ENCODE results near the gene AGBL4.

- TF ChIP-seq ZNF839 (CRISPR knock-in tag; IDR thresholded peaks at IDR 0.05; ENCODE audit: borderline replicate concordance) = no peak
- no peak for TF ChIP-seq POLR2AphosphoS5 (IDR thresholded peaks at IDR 0.05; ENCODE audit: low read depth, low read length)
- TF ChIP-seq NR2C2 (CRISPR knock-in tag; IDR thresholded peaks at IDR 0.05; ENCODE audit: borderline replicate concordance) = no peak
- no peak for TF ChIP-seq ATF6 (CRISPR knock-in tag; conservative IDR thresholded peaks at IDR 0.05)
- no peak for TF ChIP-seq SRF (IDR thresholded peaks at IDR 0.05; ENCODE audit: low read depth, low read length)
- TF ChIP-seq, protein P1, sequence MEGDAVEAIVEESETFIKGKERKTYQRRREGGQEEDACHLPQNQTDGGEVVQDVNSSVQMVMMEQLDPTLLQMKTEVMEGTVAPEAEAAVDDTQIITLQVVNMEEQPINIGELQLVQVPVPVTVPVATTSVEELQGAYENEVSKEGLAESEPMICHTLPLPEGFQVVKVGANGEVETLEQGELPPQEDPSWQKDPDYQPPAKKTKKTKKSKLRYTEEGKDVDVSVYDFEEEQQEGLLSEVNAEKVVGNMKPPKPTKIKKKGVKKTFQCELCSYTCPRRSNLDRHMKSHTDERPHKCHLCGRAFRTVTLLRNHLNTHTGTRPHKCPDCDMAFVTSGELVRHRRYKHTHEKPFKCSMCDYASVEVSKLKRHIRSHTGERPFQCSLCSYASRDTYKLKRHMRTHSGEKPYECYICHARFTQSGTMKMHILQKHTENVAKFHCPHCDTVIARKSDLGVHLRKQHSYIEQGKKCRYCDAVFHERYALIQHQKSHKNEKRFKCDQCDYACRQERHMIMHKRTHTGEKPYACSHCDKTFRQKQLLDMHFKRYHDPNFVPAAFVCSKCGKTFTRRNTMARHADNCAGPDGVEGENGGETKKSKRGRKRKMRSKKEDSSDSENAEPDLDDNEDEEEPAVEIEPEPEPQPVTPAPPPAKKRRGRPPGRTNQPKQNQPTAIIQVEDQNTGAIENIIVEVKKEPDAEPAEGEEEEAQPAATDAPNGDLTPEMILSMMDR (CRISPR knock-in tag; IDR thresholded peaks at IDR 0.05) = no peak
- TF ChIP-seq POLR2A (IDR thresholded peaks at IDR 0.05; ENCODE audit: insufficient read depth in 1 of 2, low read depth in 2 of 2, low read length in 2 of 2) = no peak
These were observed 772.6 kb downstream of the AGBL4 start for GRCh38 chr1:49251019-49251784.
